Right atrium auricular region (tissue), 2 donors: ENCODE data around the gene GSK3B. TPM values are rescaled to one million over a fixed set of nuclear protein-coding genes. Genes with fewer than 3 reads are reported as not detected.
A peak's percentile ranks its signal among the peaks of the same experiment; 100 is the strongest.

Source experiments
- DNase-seq: peaks from one replicate; pipeline ENCODE4 v3.0.0-alpha.2; 2019; ENCODE audit warnings: low spot score
- H3K27ac ChIP-seq, 2 donors: fragments of 200-600 bp; sonication (generic); 1 replicate in 1 of 2; 2 replicates in 1 of 2; pipeline ENCODE4 v1.5.1; 2016 to 2019
- H3K27me3 ChIP-seq, 2 donors: fragments of 200-600 bp; sonication (generic); one replicate each; pipeline versions ENCODE4 v1.5.1 to v1.6.0; 2017 to 2019
- H3K36me3 ChIP-seq: fragments of 200-600 bp; sonication (generic); one replicate; pipeline ENCODE4 v1.5.1; 2016
- H3K4me1 ChIP-seq, 2 donors: fragments of 200-600 bp; sonication (generic); one replicate each; pipeline versions ENCODE4 v1.5.1 to v1.6.0; 2017 to 2019
- H3K4me3 ChIP-seq, 2 donors: fragments of 200-600 bp; sonication (generic); 1 replicate in 1 of 2; 2 replicates in 1 of 2; pipeline ENCODE4 v1.5.1; 2017 to 2019; ENCODE audit warnings: mild to moderate bottlenecking in 1 of 2, moderate library complexity in 1 of 2
- H3K9me3 ChIP-seq, 2 donors: fragments of 200-600 bp; sonication (generic); one replicate each; pipeline ENCODE4 v1.5.1; 2019
- CTCF ChIP-seq, 2 donors: fragments of 200-600 bp; sonication (generic); IDR thresholded peaks; one replicate each; pipeline ENCODE4 v1.5.1; 2019; ENCODE audit warnings: antibody characterized with exemption in 2 of 2
- total RNA-seq, 2 donors: library from RNA; depleted of rRNA; stranded (reverse); fragments of >200 nt; gene quantifications; one replicate each; pipeline ENCODE4 v1.1.0, GENCODE V29; 2016

The GSK3B gene
- total RNA-seq, 2 donors from 2014 or later, result 31.3 to 42.0 TPM

GRCh38 chr3:119800844-119801243, 293.4 kb downstream of the GSK3B start:
- H3K9me3 ChIP-seq, result no peaks in the 10 kb centered on the region
- no peak overlapping the region for H3K27ac ChIP-seq
- TF ChIP-seq CTCF (IDR thresholded peaks at IDR 0.05), result no peak
- H3K27me3 ChIP-seq, result no peaks in the 10 kb centered on the region
- no peak for DNase-seq
- no peak overlapping the region for H3K4me3 ChIP-seq
- no peaks in the 10 kb centered on the region for H3K4me1 ChIP-seq
- no peaks in the 10 kb centered on the region for H3K36me3 ChIP-seq

GRCh38 chr3:119796785-119797184, 297.5 kb downstream of the GSK3B start:
- Histone ChIP-seq H3K4me3 (no peak overlapping the region), H3K27me3 (no peaks in the 10 kb centered on the region), H3K36me3 (no peaks in the 10 kb centered on the region), H3K27ac (no peak overlapping the region), H3K9me3 (no peaks in the 10 kb centered on the region), H3K4me1 (no peaks in the 10 kb centered on the region)
- no peak for TF ChIP-seq CTCF (IDR thresholded peaks at IDR 0.05)
- peak; percentile 26 for DNase-seq

DNA sequence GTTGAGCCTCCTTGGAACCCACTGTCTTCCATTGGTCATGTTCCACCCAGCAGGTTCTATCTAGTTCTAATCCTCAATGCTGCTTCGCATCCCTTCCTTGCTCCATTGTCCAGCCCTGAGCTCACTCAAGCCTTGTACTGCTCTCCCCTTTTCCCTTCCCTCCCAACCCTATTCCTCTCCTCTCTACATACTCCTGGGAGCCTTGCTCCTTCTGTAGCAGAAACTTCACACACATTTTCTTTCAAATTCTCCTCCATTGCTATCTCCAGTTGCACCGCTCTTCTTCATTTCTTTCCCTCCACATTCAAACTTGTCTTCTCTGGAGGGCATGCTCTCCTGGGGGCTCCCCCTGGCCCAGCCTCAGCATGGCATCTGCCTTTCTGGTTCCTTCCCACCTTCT, 297.9 kb downstream of the GSK3B start:
- no peaks in the 10 kb centered on the region for H3K9me3 ChIP-seq
- H3K36me3 ChIP-seq, result no peaks in the 10 kb centered on the region
- no peak overlapping the region for H3K27ac ChIP-seq
- H3K4me3 ChIP-seq, result no peak overlapping the region
- no peaks in the 10 kb centered on the region for H3K4me1 ChIP-seq
- TF ChIP-seq CTCF (IDR thresholded peaks at IDR 0.05), result no peak
- DNase-seq, result peak; percentile 26
- no peaks in the 10 kb centered on the region for H3K27me3 ChIP-seq

DNA sequence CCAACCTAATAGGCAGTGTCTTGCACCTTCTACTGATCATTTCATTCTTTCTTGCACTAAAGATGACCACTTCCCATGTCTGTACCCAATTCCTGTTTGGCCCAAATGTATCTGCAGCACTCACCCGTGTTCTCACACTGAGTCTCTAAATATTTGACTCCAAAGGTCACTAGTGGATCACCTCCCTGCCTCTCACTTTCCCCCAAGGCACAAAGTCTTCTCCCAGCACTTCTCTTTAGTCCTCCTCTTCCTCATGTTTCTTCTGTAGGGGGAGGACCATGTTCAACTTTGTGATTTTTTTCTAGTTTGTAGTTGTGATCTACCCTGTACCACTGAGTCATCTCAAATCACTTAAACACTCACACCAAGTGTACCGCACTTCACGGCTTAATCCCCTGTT, 298.4 kb downstream of the GSK3B start:
- Histone ChIP-seq H3K27me3 (no peaks in the 10 kb centered on the region), H3K27ac (no peak overlapping the region), H3K4me1 (no peaks in the 10 kb centered on the region), H3K36me3 (no peaks in the 10 kb centered on the region), H3K9me3 (no peaks in the 10 kb centered on the region), H3K4me3 (no peak overlapping the region)
- no peak for TF ChIP-seq CTCF (IDR thresholded peaks at IDR 0.05)
- peak; percentile 23 for DNase-seq

DNA sequence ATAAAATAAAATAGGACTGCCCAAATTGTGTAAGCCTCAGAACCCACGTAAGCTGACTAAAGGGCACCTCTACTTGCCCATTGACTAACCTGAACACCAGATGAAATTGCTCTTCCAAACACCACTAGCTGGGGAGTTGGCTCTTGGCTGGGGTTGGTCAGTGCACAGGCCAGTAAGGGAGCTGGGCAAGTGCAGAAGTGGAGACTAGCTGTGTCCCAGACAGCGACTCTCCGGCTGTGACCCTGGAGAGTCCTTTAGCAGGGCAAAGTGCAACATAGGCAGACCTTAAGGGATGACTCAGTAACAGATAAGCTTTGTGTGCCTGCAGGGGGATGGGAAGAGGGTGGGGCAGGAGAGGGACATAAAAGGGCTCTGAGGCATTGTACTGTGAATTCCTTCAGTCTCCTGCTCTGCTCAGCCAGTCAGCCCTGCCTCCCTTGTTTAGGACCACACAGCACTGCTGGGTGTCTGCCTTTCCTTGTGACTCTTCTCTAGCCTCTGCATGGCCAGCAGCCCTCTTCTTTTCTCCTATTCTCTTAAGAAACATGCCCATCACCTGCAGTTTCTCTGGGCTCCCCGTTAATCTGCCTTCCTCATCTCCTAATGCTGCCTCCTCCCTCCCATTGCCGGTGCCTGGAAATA, 299.2 kb downstream of the GSK3B start:
- peak; percentile 54 for DNase-seq
- Histone ChIP-seq H3K9me3 (no peaks in the 10 kb centered on the region), H3K4me1 (no peaks in the 10 kb centered on the region), H3K27me3 (no peaks in the 10 kb centered on the region), H3K36me3 (no peaks in the 10 kb centered on the region), H3K4me3 (no peak overlapping the region), H3K27ac (no peak overlapping the region)
- TF ChIP-seq CTCF (IDR thresholded peaks at IDR 0.05), result no peak

- peak; percentile 21 for DNase-seq
- Histone ChIP-seq H3K27ac (no peak overlapping the region), H3K36me3 (no peaks in the 10 kb centered on the region), H3K9me3 (no peaks in the 10 kb centered on the region), H3K27me3 (no peaks in the 10 kb centered on the region), H3K4me3 (no peak overlapping the region), H3K4me1 (no peaks in the 10 kb centered on the region)
- TF ChIP-seq CTCF (IDR thresholded peaks at IDR 0.05), result no peak
Observed at GRCh38 chr3:119794401-119794800, 299.8 kb downstream of the GSK3B start.
